Stimulated activated CD4-positive, alpha-beta T cell treated with anti-CD3 and anti-CD28 coated beads, TNF-alpha, amount 100 ng/mL, for 24 hours (primary cell): ENCODE data around the gene ARHGAP11A.
"Not testable (repeated sequence)": the region's sequence is repeated elsewhere in the genome, so short reads cannot be mapped to it uniquely, and the experiment has no call there.

ENCODE experiments used
- DNase-seq, 3 experiments: peaks; one replicate each; pipeline ENCODE4 v3.0.0-alpha.2; 2020; ENCODE audit warnings: low read depth in 3 of 3

Gene ARHGAP11A, protein sequence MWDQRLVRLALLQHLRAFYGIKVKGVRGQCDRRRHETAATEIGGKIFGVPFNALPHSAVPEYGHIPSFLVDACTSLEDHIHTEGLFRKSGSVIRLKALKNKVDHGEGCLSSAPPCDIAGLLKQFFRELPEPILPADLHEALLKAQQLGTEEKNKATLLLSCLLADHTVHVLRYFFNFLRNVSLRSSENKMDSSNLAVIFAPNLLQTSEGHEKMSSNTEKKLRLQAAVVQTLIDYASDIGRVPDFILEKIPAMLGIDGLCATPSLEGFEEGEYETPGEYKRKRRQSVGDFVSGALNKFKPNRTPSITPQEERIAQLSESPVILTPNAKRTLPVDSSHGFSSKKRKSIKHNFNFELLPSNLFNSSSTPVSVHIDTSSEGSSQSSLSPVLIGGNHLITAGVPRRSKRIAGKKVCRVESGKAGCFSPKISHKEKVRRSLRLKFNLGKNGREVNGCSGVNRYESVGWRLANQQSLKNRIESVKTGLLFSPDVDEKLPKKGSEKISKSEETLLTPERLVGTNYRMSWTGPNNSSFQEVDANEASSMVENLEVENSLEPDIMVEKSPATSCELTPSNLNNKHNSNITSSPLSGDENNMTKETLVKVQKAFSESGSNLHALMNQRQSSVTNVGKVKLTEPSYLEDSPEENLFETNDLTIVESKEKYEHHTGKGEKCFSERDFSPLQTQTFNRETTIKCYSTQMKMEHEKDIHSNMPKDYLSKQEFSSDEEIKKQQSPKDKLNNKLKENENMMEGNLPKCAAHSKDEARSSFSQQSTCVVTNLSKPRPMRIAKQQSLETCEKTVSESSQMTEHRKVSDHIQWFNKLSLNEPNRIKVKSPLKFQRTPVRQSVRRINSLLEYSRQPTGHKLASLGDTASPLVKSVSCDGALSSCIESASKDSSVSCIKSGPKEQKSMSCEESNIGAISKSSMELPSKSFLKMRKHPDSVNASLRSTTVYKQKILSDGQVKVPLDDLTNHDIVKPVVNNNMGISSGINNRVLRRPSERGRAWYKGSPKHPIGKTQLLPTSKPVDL

DNA sequence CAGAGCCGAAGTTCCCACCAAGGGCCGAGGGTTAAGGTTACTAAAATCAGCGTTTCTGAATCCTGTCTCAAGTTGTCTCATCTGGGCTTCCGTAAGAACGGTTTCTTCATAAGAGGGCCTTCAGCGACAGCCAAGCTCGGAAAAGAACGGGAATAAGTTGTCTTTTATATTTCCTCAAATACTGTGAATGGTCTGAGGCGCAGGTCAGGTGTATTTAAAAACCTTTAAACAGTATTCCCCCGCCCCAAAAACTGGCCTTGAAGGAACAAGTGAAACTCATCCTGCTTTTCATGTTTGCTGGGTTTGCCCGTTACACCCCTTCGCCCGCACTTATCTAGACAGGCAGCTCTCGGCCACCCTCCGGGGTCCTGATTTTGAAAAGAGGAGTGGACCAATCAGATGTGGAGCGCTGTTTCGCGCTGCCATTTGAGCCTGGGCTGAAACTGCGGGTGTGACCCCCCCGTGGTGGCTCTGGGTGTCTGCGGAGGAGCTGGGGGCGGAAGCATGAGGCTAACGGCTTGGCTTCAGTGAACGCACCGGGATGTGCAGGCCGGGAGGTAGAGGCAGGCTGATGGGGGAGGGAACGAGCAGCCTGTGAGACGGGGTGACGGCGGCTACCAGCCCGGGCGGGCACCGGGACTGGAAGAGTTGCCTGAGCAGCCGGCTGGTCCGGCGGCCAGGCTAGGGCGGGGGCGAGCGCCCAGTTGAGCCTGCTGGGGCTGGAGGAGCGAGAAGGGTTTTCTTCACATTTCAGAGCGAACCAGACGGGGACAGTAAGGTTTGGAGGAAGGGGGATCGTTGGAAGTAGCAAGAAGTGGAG lies at the start of gene ARHGAP11A:
ARHGAP11A (plus strand) TSS at position 454 of the 820 bp plus-strand sequence. CDS start 708 bp downstream, outside the sequence.
- DNase-seq = peak; percentile 65 to 86 (median 72)

DNA sequence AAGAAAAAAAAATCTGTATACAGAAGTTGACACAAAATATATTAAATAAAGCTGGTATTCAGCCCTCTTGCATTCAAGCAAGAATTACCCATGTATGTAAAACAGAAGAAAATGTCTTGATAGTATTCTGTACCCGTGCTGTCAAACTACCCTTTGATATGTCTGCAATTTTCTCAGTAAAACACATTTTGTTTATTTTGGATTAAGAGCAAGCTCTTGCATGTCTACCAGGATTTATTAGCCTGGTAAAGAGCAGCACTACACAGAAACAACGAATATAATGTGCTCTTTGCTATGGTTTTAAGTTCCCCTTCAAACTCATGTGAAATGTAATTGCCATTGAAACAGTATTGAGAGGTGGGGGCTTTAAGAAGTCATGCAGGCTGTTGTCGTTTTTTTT lies 46.3 kb upstream of the ARHGAP11A start:
- DNase-seq = not testable (repeated sequence)

DNA sequence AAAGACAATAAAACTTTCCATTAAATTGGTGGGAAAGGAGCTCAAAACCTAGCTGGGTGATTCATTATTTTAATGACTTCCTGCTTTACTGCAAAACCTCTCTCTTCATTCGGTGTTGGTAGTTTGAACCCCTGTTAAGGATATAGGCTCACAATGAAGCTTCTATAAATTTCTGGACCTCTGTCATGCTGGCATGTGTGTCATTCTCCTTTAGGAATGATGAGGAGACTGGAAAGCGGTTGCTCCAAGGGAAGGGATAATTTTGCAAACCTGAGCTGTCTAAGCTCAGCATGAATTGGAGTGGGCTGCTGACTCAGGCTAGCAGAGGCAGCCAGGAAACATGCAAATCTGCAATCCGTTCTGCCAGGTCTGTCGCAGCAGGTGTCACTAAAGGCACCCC lies 36.8 kb upstream of the ARHGAP11A start:
- DNase-seq = not testable (repeated sequence)

DNA sequence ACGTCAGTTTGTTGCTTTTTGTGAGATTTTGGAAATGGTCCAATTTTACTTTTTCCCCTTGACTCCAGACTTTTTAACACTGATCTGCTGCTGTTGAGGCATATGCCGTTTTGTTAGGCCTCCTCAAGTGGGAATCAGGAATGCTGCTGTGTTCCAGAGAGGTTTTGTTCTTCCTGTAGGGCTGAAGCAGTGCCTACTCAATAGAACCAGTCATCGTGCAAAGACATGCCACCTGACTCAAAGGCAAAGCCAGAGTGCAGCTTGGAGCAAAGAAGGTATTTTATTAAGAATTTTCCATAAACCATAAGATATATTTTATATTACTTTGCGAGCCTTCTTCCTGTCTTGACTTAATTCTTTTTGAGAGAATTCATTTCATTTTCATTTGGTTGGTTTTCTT lies 29.5 kb upstream of the ARHGAP11A start:
- DNase-seq = not testable (repeated sequence)

DNA sequence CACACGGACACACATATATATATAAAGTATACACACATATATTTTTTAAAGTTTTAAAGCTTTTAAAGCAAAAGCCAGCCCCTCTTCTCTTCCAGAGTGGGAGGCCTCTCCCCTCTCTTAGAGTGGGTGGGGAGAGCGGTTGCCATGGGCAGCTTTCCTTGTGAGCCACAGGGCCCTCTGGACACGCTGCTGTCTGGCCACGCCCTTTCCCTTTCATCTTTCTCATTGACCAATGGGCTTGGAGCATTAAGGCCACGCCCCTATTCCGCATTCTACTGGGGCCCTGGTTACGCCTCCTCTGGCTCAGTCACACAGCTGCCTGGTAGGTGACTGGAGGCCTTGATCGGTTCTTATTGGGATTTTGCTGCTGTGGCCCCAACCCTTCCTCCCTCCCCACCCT lies 22.2 kb upstream of the ARHGAP11A start, which contains the start of gene GOLGA8N:
GOLGA8N (plus strand) TSS at position 306 of the 400 bp plus-strand sequence.
- not testable (repeated sequence) for DNase-seq

DNA sequence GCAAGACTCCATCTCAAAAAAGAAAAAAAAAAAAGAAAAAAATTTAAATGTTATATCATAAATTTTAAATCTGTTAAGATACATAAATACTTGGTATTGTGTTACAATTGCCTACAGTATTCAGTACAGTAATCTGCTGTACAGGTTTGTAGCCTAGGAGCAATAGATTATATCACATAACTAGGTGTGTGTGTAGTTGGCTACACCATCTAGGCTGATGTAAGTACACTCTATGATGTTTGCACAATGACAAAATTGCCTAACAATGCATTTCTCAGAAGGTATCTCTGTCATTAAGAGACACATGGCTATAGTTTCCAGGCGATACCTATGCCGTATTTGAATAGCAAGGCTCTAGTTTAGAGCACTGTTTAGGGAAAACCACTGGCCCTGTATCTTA lies 5.8 kb upstream of the ARHGAP11A start:
- not testable (repeated sequence) for DNase-seq

DNA sequence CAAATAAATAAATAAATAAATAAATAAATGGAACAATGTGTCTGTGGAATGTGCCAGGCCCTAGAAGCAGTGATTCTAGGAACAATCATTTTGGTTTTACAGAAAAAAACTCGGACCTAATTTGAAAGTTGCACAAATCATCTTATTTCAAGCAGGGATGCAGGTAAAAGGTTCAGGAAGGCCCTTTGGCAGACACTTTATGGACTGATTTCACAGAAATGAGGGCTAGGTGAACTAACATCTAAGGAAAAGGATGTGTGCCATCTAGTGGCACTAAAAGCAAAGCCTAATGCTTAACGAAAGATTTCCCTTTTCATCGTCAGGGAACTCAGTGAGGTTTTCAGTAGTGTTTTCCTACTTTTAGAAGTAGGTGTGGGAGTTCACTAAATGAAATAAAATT lies 4.6 kb upstream of the ARHGAP11A start:
- not testable (repeated sequence) for DNase-seq

DNA sequence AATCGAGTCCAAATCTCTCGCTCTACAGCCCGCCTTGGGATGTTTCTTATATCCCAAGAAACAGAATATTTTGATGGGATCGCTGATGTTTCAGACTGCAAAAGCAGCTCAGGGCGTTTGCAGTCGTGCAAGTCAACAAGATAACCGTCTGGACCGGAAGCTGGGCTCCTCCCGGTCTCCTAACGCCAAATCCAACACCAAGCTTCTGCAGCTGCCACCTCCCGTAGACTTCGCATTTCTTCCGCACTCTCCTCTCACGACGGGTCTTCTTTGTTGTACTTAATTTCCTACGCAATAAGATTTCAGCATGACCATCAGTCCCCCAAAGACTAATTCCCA lies 623 bp upstream of the ARHGAP11A start:
- not testable (repeated sequence) for DNase-seq

DNA sequence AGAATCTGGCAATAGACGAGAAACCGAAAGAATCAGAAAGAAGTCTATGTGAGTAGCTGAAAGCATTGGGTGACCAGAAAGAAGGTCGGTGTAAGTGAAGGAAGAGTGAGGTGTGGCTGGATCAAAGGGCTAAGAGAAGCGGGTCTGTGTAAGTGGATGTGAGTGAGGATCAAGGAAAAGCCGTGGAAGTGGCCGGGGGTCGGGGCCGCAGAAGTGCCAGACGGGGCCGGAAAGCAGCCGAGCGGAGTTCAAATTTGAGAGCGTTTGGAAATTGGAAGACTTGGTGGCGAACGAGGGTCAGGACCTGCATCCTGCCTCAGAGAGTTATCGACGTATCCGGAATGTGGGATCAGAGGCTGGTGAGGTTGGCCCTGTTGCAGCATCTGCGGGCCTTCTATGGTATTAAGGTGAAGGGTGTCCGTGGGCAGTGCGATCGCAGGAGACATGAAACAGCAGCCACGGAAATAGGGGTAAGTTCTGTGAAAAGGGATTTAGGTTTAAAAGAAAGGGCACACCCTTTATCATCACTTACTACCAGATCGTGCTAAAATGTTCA lies 645 bp downstream of the ARHGAP11A start:
- DNase-seq = peak in 1 of 3 experiments; percentile 1

DNA sequence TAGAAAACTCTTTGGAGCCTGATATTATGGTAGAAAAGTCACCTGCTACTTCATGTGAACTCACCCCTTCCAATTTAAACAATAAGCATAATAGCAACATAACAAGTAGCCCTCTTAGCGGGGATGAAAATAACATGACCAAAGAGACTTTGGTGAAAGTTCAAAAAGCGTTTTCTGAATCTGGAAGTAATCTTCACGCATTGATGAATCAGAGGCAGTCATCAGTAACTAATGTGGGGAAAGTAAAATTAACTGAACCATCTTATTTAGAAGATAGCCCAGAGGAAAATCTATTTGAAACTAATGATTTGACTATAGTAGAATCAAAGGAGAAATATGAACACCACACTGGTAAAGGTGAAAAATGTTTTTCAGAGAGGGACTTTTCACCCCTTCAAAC lies 21.1 kb downstream of the ARHGAP11A start:
- DNase-seq = no peak

DNA sequence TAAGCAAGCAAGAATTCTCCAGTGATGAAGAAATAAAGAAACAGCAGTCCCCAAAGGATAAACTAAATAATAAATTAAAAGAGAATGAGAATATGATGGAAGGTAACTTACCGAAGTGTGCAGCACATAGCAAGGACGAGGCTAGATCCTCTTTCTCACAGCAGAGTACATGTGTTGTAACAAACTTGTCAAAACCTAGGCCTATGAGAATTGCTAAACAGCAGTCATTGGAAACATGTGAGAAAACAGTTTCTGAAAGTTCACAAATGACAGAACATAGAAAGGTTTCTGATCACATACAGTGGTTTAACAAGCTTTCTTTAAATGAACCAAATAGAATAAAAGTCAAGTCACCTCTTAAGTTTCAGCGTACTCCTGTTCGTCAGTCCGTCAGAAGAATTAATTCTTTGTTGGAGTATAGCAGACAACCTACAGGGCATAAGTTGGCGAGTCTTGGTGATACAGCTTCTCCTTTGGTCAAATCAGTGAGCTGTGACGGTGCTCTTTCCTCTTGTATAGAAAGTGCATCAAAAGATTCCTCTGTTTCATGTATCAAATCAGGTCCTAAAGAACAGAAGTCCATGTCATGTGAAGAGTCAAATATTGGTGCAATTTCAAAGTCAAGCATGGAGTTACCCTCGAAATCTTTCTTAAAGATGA lies 21.7 kb downstream of the ARHGAP11A start:
- no peak for DNase-seq

DNA sequence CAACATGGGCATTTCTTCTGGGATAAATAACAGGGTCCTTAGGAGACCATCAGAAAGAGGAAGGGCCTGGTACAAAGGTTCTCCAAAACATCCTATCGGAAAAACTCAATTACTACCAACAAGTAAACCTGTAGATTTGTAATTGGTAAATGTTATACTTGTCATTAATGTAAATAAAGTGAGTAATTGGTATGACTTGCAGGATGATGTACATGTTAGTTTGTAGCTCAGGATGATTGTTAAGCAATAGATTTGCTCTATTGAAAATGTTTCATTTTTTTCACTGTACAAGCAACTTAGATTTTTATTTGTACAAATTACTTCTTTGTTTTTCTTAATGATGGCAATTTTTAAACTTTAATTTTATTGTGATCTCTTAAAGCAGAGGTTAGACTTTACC lies 22.4 kb downstream of the ARHGAP11A start:
- no peak for DNase-seq

DNA sequence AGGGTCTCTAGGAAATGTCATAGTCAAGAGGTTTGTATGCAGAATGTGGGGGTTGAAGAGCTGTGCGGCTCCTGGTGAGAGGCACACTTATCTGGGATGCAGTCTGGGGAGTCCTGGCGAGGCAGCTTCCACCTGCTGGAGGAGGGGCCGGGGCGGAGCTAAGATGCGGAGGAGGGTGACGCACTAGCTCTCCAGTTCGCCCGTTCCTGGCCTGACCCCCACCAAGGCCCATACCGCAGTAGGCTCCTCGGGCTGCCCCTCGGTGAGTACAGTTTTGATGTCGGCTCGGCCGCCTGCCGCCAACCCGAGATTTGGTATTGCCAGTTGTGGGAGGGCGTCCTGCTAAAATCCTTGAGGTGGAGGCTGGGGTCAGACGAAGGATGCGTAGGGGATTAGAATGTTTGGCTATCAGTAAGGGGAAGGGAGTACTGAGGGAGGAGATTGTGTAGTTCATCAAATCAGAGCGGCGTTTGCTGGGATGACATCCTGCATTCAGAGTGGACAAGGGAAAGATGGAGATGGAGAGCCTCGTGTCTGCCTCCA lies 26.3 kb downstream of the ARHGAP11A start, which contains the start of gene SCG5:
SCG5 (plus strand) TSS at position 194 of the 543 bp plus-strand sequence. CDS start 1,883 bp downstream, outside the sequence.
- DNase-seq = peak in 1 of 3 experiments; percentile 4

DNA sequence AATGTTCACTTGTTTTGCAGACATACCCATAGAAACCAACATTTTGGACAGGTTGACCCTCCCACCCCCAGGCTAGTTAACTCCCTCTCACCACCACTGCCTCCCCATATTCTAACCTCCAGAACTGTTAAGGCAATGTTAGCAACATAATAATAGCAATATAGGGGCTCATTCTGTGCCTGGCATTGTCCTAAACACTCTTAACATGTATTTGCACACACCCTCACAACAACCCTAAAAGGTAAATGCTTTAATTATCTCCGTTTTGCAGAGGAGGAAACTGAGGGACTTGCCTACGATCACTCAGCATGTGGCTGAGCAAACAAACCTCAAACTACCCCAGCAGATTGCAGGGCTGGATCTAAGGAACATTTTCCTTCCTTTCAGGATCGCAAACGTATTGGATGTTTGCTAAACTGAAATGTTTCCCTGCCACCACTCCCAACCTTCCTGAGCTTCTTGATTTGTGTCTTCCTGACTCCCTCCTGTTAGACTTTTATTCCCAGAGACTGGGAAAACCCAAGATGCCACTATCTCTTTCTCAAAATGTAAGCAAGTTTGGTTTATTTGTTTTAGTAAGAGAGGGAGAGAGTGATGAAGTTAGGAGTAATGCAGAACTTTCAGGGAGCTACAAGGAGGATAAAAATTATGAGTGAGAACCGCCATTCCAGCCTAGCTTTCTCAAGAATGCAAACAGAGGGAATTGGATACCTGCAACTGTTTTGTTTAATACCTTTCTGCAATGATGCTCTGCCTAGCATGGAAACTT lies 27.5 kb downstream of the ARHGAP11A start:
- DNase-seq = no peak

DNA sequence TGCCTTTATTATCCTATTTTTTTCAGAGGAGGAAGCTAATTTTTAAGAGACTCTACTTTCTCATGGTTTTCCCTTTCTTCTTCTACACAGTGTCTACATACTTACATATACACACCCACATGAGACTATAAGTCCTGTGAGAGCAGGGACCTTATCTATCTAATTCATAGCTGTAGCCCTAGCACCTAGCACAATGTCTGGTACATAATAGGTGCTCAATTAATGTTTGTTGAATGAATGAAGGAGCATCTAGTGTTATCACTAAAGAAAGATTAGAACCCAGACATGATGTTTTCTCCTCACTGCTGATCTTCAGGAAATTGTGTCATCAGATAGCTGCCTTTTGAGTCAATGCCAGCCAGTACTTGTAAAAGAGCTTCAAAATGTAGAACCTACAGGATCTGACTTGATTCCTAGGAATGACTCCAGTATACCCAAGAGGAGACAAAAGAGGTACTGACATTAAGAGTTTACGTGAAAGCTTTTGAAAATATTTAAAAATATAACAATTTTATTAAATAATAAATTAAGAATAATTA lies 28.7 kb downstream of the ARHGAP11A start:
- no peak for DNase-seq

DNA sequence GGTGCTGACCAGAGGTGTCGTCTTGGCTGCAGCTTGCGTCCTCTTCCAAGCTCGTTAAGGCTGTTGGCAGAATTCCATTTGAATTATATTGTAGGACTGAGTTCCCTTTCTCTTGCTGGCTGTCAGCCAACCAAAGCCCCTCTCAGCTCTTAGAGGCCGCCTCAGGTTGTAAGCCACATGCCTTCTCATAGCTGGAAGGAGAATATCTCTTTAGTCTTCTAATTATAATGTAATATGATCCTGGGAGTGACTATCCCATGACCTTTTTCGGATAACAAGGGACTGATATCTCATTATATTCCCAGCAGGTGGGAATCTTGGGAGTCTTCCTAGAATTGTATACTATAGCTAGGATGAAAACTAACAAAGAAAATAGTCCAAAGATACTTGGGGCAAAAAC lies 31.0 kb downstream of the ARHGAP11A start:
- no peak for DNase-seq

DNA sequence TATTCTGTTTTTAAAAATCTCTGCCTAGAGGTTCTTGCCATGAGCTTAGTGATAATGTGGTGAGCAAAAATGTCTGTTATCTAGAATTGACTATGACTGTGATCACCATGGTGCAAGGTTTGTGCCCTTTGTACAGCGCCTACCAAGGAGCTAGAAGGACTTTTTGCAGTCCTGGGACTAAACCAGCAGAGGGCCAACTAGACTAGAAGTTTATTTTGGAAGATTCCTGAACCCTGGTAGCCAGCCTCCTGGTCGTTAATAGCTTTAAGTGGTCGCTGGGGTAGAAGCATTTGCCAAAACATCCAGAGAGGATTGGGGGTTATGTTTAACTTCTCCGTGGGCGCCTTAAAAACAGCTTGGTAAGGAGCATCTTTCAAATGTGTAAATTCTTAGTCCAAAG lies 34.0 kb downstream of the ARHGAP11A start:
- DNase-seq = no peak

DNA sequence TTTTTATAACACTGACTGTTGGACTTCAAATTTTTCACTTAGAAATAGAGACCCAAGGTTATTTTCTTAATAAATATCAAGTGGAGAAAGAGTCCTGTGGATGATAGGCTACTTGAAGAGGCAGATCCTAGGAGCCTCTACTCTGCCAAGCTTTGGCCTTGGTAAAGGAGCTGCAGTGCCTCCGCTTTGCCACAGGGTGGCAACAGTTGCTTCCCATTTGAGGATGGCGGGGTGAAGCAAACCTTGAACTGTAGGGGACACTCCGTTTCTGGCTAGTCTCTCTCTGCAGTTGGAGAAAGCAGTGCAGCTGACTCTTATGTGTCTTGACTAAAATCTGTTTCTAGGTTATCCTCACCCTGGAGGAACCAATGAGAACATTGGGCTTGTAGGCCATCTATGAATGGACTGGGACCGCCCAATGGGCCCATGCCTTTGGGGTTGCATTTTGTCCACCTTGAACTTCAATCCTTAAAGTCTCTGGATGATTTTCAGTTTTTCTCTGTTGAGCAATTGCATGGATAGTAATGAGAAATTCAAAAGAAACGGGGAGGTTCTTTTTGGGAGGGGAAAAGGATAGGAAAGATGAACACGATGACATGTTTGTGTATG lies 36.0 kb downstream of the ARHGAP11A start:
- peak in 2 of 3 experiments; percentile 9 to 39 for DNase-seq

DNA sequence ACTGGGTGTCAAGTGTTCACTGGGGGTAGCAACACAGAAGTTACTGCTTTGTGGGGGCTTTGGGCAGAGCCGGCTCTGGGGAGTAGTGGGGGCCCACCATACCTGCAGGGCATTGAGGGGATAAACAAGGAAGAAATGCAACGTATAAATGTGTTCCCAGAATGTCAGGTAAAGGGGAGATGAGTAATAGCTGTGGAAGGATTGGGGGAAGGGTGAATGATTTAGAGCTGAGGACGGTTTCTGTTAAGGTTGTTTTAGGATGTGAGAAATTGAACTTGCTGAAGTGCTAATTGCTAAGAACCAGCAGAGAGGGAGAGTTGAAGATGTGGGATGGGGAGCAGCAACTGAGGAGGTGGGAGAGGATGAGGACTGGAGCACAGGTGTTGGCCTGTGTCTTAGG lies 36.9 kb downstream of the ARHGAP11A start:
- no peak for DNase-seq
